GM12873 (cell line): Measurements from ENCODE around the gene UBE2B.

ENCODE experiments used
- TF ChIP-seq, protein P1 (sequence below): IDR thresholded peaks from 2 replicates; pipeline ENCODE4 v1.5.1; 2012; ENCODE audit warnings: low read depth, mild to moderate bottlenecking, moderate library complexity, low read length, control low read depth; ENCODE audit not compliant: insufficient read depth; ENCODE audit errors: missing control alignments

The UBE2B gene

DNA sequence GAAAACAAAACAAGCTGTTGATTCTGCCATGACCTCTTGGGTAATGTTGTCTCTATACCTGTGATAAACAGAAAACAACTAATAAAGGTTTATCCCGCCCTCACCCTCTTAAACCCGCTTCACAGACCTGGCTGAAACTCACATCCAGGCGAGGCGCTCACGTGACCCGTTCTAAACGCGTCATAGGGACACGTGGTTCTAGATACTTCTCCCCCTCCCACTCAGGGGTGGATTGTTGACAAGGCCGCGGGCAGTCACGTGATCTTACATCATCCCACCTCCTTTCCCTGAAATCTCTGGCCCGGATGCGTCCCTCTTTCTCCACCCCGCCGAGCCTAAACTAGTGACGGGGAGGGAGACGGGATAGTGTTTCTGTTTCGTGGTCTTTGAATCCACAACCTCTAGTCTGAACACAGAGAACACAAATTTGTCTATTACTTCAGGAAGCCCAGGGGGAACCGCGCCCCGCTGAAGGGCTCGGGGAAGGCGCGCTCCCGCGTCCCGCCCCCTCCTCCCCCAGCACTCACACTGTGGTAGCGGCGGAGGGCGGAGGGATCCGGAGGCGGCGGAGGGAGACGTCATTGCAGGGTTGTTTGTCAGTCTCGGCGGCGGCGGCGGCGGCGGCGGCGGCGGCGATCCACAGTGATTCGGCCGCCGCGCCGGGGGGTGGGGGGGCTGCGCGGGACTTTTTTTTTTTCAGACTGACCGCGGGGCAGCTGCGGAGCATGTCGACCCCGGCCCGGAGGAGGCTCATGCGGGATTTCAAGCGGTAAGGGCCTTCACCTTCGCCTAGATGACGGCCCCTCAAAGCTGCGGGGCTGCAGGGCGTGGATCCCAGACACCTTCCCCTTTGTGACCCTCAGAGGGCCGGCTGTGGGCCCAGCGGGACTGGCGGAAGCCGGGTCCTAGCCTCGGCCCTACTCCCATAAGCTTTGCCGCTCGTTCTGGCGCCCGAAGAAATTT is at the start of gene UBE2B:
Gene UBE2B (plus strand): TSS at position 699 of the 963 bp plus-strand sequence. CDS start 27 bp downstream, at position 726.
- TF ChIP-seq, protein P1, sequence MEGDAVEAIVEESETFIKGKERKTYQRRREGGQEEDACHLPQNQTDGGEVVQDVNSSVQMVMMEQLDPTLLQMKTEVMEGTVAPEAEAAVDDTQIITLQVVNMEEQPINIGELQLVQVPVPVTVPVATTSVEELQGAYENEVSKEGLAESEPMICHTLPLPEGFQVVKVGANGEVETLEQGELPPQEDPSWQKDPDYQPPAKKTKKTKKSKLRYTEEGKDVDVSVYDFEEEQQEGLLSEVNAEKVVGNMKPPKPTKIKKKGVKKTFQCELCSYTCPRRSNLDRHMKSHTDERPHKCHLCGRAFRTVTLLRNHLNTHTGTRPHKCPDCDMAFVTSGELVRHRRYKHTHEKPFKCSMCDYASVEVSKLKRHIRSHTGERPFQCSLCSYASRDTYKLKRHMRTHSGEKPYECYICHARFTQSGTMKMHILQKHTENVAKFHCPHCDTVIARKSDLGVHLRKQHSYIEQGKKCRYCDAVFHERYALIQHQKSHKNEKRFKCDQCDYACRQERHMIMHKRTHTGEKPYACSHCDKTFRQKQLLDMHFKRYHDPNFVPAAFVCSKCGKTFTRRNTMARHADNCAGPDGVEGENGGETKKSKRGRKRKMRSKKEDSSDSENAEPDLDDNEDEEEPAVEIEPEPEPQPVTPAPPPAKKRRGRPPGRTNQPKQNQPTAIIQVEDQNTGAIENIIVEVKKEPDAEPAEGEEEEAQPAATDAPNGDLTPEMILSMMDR: no peak

DNA sequence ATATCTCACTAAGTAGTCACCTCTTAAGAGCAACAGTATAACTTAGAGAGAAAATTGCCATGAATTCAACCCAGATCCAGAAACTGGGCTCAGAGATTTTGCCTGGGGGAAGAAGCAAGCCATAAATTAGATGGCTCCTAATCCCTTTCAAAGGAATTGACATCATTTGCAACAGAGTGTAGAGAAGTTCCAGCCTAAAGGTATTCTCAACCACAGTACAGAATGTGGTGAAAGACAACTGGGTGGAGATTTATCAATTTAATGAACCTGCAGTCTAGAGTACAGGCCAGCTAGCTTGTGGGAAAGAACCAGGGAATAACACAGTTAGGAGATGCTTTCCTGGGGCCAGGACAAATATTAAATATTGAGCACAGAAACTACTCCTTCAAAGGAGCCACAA is 44.0 kb upstream of the UBE2B start:
- TF ChIP-seq, protein P1: no peak

DNA sequence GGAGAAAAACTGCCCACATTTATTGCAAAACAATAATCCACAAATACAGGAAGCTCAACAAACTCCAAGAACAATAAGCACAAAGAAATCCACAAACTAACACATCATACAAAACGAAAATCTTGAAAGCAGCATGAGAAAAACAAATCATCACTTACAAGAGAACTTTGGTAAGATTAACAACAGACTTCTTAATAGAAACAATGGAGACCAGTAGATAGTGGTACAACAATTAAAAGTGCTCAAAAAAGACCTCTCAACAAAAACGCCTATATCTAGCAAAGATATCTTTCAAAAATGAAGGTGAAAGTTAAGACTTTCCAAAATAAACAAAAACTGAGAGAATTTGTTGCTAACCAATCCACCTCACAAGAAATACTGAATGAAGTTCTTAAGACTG is 42.8 kb upstream of the UBE2B start:
- TF ChIP-seq, protein P1: no peak

DNA sequence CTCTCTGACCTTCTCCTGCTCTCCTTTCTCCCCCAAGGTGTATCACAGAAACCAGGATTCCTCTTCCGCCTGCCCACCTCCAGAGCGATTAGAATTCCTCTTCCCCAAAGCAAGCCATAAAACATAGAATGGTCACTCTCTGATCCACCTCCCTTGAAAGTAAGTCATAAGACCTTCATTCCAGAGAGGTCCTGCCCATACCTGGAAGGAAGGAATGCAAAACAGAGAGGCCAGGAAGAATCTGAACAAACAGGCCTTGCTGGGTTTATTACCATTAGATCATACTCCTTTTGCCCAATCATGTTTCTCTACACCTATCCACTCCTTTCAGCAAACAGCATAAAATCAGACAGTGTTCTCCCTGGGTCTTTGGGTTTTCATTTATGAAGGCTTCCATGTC is 25.4 kb upstream of the UBE2B start:
- TF ChIP-seq, protein P1: no peak

DNA sequence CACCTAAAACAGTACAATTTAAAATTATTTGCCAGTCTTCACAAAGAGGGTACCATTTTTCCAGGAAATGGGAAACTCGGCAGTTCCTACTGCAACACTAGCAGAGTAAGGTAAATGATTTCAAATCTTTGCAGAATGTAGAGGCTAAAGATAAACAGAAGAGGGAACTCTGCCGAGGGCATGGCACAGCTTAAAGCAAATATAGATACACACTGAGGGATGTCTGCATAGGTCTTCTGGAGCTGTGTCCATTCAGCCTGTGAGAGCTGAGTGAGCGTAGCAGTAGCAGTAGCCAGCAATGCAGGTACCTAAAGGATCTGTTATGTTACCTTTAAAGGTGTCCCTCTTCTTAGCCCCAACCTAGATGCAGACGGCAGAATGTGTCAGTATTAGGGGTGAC is 21.9 kb upstream of the UBE2B start:
- TF ChIP-seq, protein P1: no peak

DNA sequence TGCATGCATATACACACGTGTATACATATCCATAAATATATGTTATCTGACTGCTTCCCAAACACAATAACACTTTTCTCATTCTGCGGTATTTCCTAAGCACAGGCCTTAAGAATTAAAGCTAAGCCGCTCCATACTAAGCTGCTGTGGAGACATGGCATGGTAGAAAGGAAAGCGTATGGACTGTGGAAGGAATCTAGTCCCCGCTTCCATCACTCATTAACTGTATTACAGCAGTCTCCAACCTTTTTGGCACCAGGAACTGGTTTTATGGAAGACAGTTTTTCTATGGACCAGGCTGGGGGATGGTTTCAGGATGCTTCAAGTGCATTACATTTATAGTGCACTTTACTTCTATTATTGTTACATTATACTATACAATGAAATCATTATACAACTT is 15.7 kb upstream of the UBE2B start:
- TF ChIP-seq, protein P1: no peak

DNA sequence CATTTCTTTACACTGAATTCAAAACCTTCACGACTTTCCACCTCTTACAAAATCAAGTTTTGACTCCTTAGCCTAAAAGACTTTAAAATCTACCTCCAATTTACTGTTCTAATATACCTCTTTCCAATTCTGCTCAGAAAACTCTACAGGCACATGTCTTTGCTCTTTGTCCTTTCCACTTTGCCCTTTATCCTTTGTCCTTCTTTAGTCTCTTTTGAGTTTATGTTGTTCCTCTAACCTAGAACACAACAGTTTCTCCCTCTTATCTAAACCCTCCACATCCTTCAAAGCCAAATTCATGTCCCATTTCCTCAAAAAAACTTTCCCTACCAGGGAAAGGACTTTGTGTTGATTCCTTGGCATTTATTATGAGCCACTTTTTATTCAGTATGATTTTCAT is 5.8 kb upstream of the UBE2B start:
- TF ChIP-seq, protein P1: no peak
